Measurements from ENCODE around the gene AXIN1.

The AXIN1 gene

GRCh38 chr16:287981-288920 lies 64.3 kb downstream of the AXIN1 start:
- TF ChIP-seq, protein P1, sequence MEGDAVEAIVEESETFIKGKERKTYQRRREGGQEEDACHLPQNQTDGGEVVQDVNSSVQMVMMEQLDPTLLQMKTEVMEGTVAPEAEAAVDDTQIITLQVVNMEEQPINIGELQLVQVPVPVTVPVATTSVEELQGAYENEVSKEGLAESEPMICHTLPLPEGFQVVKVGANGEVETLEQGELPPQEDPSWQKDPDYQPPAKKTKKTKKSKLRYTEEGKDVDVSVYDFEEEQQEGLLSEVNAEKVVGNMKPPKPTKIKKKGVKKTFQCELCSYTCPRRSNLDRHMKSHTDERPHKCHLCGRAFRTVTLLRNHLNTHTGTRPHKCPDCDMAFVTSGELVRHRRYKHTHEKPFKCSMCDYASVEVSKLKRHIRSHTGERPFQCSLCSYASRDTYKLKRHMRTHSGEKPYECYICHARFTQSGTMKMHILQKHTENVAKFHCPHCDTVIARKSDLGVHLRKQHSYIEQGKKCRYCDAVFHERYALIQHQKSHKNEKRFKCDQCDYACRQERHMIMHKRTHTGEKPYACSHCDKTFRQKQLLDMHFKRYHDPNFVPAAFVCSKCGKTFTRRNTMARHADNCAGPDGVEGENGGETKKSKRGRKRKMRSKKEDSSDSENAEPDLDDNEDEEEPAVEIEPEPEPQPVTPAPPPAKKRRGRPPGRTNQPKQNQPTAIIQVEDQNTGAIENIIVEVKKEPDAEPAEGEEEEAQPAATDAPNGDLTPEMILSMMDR (conservative IDR thresholded peaks at IDR 0.05; ENCODE audit: low read length) = no peak
- no peak overlapping the region for H3K4me3 ChIP-seq (ENCODE audit: low read length)
- DNase-seq (ENCODE audit: low read depth) = no peak

DNA sequence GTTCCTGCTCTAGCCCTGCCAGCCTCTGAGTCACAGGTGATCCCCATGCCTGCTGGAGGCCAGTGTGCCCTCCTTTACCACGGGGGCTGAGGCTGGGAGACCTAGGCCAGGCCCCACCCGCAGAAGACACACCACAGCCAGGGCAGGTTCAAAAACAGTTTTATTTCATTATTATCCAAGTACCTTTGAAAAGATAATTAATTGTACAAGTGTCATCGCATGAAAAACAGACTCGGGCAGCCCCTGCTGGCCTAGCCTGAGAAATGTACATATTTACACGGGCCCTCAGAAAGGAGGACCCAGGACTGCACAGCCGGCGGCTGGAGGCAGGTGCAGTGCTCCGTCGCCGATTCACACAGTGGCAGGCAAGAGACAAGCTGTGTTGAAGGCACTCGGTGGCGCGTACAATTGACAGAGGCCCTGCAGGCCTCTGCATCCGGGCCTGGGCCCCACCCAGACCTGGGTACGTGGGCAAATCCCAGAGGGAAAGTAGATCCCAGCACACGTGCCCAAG lies 65.2 kb downstream of the AXIN1 start:
- TF ChIP-seq, protein P1 (conservative IDR thresholded peaks at IDR 0.05; ENCODE audit: low read length) = no peak
- no peak overlapping the region for H3K4me3 ChIP-seq (ENCODE audit: low read length)
- DNase-seq (ENCODE audit: low read depth) = no peak

DNA sequence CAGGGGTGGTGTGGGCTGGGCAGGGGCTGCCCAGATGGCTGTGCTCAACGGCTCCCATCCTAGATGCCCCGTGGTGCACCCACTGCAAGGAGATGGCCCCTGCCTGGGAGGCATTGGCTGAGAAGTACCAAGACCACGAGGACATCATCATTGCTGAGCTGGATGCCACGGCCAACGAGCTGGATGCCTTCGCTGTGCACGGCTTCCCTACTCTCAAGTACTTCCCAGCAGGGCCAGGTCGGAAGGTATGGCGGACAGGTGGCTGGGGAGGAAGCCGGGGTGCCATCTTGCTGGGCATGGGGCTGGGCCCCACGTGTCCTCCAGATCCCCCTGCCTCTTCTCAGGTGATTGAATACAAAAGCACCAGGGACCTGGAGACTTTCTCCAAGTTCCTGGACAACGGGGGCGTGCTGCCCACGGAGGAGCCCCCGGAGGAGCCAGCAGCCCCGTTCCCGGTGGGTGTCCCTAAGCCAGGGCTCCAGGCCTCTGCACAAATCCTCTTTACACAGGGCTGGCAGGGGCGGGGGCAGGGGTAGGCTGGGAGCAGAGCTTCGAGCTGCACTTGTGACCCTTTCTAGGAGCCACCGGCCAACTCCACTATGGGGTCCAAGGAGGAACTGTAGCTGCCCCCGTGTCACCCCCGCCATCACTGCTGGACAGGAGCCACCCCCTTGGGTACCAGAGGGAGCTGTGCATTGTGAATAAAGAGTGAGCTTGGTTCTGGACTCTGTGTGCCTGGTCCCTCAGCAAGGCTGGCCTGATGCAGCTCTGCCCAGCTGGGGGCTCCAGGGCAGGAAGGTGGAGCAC lies 65.8 kb downstream of the AXIN1 start:
- TF ChIP-seq, protein P1 (conservative IDR thresholded peaks at IDR 0.05; ENCODE audit: low read length) = no peak
- no peak overlapping the region for H3K4me3 ChIP-seq (ENCODE audit: low read length)
- DNase-seq (ENCODE audit: low read depth) = no peak

GRCh38 chr16:285146-286055 lies 67.1 kb downstream of the AXIN1 start:
- TF ChIP-seq, protein P1 (conservative IDR thresholded peaks at IDR 0.05; ENCODE audit: low read length) = no peak
- H3K4me3 ChIP-seq (ENCODE audit: low read length) = no peak overlapping the region
- no peak for DNase-seq (ENCODE audit: low read depth)

- H3K4me3 ChIP-seq (ENCODE audit: low read length) = no peak overlapping the region
- TF ChIP-seq, protein P1 (conservative IDR thresholded peaks at IDR 0.05; ENCODE audit: low read length) = no peak
- DNase-seq (ENCODE audit: low read depth) = no peak
Measured at GRCh38 chr16:284204-285120, 68.1 kb downstream of the AXIN1 start.
